GM21528 (cell line): Measurements from ENCODE around the gene PTPRN2.
"Not testable (repeated sequence)": the region's sequence is repeated elsewhere in the genome, so short reads cannot be mapped to it uniquely, and the experiment has no call there.

Experiments
- ATAC-seq: cut with Tn5 transposase; IDR thresholded peaks from one replicate; pipeline ENCODE4 v1.9.1; 2021; ENCODE audit warnings: mild to moderate bottlenecking, moderate library complexity; ENCODE audit not compliant: unreplicated experiment, low FRiP score

Gene PTPRN2

DNA sequence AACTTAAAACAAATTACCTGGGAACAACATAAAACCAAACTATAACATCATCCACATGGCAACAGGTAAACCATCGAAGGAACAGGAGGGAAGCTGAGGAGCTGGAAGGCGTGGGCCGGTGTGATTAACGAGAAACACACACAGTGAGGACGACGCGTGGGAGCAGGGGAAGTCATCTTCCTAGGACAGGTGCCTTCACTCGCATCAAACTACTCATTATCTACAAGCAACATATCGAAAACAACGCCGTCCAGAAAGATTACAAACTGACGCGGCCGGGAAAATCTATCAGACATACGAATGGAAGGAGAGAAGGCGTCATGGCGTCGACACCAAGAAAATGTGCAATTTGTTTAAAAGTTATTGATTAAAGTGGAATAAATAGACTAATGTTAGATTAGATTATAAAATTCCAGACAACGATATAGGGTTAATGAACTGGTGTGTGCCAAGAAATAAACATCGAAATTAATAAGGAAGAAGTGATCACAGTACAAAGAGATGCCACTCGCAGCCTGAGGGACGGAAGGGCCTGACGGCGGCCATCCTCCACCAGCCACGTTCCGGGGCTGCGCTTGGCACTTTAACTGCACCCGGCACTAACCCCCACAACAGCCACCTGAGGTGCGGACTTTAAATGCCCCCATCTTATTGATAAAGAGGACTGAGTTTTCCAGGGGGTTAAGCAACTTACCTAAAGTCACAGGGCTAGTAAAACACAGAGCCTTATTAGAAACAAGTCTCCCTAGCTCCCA, 669.1 kb downstream of the PTPRN2 start:
- ATAC-seq: no peak

DNA sequence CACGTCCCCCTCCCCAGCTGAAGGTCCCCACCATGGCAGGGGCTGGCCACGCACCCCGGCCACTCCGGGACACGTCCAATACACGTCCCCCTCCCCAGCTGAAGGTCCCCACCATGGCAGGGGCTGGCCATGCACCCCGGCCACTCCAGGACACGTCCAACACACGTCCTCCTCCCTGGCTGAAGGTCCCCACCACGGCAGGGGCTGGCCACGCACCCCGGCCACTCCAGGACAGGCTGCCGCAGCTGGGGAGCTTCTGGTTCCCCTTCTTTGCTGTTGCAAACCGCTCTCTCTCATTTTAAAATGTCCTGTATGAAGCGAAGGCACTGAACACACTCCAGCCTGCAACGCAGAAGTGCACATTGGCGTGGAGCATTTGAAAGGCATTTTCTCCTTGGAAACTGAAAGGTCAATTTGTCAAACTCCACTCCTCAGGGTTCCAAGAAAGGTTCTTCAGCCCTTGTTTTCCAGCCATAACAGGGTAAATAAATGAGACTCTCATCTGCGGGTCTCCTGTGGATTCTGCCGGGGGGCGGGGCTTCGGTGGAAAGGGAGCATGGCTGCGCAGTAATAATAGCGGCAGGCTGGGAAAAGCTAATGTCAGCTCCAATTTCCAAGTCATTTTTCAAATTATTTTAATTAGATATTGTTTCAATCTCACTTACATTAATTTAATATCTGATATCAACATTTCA, 670.5 kb downstream of the PTPRN2 start:
- ATAC-seq: no peak

GRCh38 chr7:157910446-157910845, 677.2 kb downstream of the PTPRN2 start:
- no peak for ATAC-seq

DNA sequence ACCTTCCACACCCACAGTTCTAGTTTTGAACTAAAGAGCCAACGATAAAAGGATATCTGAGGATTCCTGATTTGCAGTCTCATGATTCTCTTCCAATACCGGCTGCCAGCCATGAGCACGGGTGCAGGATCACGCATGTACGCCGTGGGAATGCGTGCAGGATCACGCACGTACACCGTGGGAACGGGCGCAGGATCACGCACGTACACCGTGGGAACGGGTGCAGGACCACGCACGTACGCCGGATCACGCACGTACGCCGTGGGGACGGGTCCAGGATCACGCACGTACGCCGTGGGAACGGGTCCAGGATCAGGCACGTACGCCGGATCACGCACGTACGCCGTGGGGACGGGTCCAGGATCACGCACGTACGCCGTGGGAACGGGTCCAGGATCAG, 677.6 kb downstream of the PTPRN2 start:
- ATAC-seq: not testable (repeated sequence)

- ATAC-seq: no peak
Observed at GRCh38 chr7:157909370-157909769, 678.3 kb downstream of the PTPRN2 start.

GRCh38 chr7:157908006-157908782, 679.4 kb downstream of the PTPRN2 start:
- no peak for ATAC-seq

DNA sequence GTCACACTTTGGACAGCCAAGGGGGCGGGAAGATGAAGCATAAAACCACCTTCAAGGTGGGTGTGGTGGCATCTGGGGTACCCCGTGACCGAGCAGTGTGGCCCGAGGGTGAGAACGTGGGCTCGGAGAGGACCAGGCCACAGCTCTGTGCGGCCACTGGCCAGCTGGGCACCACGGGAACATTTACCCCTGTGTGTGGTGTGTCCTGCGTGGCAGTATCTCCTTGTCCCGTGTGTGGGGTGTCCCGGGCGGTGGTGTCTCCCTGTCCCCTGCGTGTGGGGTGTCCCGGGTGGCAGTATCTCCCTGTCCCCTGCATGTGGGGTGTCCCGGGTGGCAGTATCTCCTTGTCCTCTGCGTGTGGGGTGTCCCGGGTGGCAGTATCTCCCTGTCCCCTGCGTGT, 680.5 kb downstream of the PTPRN2 start:
- no peak for ATAC-seq

DNA sequence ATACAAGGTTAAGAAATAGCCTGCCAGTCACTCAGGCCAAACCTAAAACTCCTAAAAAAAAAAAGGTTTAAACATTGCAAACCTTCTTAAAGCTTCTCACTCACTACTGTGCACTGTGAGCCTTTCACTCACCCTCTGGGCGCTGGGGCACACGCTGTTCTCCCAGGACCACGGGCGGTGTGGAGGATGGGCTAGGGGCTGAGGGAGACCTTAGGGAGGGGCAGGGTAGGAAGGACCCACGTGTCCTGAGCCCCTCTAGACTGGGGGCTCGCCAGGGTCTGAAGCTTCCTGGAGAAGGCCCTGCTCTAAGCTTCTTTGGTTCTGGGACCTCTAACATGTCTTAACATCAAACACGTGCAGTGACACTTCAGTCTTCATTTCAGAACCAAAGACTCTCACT, 681.0 kb downstream of the PTPRN2 start:
- no peak for ATAC-seq

GRCh38 chr7:157905651-157906461, 681.8 kb downstream of the PTPRN2 start:
- no peak for ATAC-seq

DNA sequence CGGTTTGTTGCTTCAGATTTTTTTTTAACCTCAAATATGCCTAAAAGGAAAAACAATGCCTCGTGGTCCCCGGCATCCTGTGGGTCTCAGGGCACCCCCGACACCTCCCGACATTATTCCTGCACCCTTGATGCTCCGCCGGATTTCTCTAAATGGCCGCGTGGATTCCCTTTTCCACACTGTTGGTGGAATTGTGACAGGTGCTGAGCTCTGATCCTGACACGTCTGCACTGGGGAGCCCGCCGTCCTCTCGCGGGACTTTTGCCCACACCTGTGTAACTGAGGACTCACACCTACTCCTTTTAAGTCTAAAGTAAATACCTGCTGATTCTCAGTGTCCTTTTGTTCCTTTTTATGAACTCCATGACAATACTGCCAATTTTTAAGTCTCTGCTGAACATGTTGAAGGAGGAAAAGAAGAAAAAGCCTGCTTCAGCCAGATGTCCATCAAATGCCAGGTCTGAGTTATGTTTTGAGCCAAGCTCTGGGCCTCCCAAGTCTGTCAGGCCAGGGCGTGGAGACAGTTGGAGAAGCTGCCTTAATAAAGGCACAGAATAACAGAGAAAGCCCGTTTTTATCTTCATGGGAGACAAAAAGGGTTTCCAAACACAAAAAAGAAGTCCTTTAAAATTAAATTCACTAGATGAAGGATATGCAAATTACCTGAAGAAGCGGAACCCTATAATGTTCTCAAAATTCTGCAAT, 682.6 kb downstream of the PTPRN2 start:
- ATAC-seq: no peak

- no peak for ATAC-seq
Observed at GRCh38 chr7:157904211-157904865, 683.3 kb downstream of the PTPRN2 start.

DNA sequence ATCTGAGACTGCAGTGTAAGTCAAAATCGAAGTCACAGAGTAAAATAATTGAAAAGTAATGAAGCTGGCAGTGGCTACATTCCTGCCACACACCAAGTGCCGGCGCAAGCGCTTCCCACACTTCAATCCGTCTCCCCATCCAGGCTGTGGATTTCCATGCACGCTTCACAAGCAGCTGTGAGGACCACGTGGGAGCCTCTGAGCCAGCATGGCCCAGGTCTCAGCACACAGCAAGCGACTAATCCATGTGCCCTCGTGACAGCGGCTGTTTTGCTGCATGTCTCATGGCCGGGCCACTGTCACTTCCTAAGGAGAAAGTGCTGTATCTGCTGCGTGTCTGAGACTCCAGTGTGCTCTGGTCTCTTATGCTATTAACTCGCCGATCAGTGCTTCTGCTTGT, 683.9 kb downstream of the PTPRN2 start:
- ATAC-seq: no peak

DNA sequence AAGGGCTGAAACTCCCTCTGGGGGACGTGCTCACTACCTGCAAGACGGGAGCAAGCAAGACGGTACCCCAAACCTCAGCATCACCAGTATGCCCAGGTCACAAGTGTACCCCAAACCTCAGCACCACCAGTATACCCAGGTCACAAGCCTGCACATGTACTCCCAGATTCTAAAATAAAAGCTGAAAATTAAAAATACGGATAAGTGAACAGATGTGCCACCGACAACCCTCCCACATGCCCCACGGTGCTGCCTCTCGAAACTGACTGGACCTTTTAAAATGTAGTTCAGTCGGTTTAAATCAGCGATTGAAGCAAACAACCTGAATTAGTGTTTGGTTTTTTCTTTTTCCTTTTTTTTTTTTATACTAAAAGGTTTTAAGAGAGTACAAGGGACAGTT, 684.3 kb downstream of the PTPRN2 start:
- ATAC-seq: no peak

- not testable (repeated sequence) for ATAC-seq
Observed at GRCh38 chr7:157901816-157902610, 685.6 kb downstream of the PTPRN2 start.

DNA sequence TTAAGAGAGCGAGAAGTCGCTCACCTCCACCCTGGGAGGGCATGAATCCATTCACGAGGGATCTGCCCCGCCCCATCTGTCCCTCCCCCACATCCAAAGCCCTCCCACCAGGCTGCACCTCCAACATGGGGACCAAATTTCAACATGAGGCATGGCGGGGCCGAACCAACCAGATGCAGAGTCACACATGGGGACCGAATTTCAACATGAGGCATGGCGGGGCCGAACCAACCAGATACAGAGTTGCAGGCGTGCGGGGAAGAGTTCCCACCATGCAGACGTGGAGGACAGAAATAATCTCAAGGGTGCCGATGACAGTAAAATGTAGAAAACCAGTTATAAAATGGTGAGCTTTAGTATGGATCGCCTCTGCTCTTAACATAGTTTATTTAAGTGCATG, 686.5 kb downstream of the PTPRN2 start:
- ATAC-seq: no peak

- no peak for ATAC-seq
Observed at GRCh38 chr7:157900556-157900955, 687.1 kb downstream of the PTPRN2 start.

DNA sequence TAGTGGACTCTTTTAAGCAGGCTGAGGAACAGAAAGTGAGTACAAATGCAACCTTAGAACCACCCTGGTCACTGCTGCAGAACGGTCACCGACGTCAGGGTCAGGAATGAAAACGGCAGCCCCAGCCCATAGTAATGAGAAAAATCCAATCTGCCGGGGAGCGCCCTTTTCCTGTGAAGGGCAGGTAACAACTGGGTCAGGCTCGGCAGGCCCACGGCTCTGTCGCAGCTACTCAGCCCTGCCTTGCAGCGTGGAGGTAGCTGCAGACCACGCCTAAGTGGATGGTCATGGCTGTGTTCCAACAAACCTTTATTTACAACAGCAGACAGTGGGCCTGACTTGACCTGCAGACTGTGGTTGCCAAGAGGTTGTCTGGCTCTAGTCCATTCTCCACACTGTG, 687.6 kb downstream of the PTPRN2 start:
- ATAC-seq: no peak

- no peak for ATAC-seq
Observed at GRCh38 chr7:157898802-157899505, 688.7 kb downstream of the PTPRN2 start.
